ENCODE measurements around the gene EHF.

- no peak for TF ChIP-seq CTCF (conservative IDR thresholded peaks at IDR 0.05 in 1 of 2, IDR thresholded peaks at IDR 0.05 in 1 of 2; ENCODE audit: low read depth in 1 of 2, low read length in 2 of 2)
- TF ChIP-seq EZH2 (IDR thresholded peaks at IDR 0.05; ENCODE audit: low read length, missing control alignments) = no peak
Measured at GRCh38 chr11:34602245-34602644, 18.6 kb upstream of the EHF start.

All from fibroblast of lung (primary cell).